GM12875 (cell line): ENCODE data around the gene BTBD17.

ENCODE experiments used
- H3K4me3 ChIP-seq: one replicate; pipeline ENCODE4 v1.5.1; 2011; ENCODE audit warnings: low read depth, low read length, control low read depth
- TF ChIP-seq, protein P1 (sequence below): IDR thresholded peaks from 2 replicates; pipeline ENCODE4 v1.5.1; 2011; ENCODE audit warnings: low read depth, mild to moderate bottlenecking, control low read depth, inconsistent platforms, low read length, moderate library complexity, borderline replicate concordance; ENCODE audit not compliant: insufficient read depth

Gene BTBD17

DNA sequence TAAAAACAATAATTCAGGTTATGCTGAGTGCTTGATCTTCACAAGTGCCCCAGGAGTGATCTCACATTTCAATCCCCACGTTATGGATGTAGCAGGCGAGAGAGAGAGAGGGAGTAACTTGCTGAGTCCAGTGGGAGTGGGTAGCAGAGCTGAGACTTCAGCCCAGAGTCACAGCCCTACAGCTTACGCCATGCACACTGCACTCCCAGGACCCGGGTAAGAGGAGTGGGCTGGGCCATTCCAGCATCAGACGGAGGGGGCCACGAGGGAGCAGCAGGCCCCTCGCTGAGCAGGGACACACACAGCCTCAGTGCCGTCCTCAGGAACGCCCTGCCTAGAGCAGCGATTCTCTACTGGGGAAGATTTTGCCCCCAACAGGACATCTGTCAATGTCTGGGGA is 45.4 kb downstream of the BTBD17 start:
- no peak overlapping the region for H3K4me3 ChIP-seq
- TF ChIP-seq, protein P1, sequence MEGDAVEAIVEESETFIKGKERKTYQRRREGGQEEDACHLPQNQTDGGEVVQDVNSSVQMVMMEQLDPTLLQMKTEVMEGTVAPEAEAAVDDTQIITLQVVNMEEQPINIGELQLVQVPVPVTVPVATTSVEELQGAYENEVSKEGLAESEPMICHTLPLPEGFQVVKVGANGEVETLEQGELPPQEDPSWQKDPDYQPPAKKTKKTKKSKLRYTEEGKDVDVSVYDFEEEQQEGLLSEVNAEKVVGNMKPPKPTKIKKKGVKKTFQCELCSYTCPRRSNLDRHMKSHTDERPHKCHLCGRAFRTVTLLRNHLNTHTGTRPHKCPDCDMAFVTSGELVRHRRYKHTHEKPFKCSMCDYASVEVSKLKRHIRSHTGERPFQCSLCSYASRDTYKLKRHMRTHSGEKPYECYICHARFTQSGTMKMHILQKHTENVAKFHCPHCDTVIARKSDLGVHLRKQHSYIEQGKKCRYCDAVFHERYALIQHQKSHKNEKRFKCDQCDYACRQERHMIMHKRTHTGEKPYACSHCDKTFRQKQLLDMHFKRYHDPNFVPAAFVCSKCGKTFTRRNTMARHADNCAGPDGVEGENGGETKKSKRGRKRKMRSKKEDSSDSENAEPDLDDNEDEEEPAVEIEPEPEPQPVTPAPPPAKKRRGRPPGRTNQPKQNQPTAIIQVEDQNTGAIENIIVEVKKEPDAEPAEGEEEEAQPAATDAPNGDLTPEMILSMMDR, result no peak

GRCh38 chr17:74314877-74315276 is 46.8 kb downstream of the BTBD17 start:
- TF ChIP-seq, protein P1, result no peak
- no peak overlapping the region for H3K4me3 ChIP-seq

DNA sequence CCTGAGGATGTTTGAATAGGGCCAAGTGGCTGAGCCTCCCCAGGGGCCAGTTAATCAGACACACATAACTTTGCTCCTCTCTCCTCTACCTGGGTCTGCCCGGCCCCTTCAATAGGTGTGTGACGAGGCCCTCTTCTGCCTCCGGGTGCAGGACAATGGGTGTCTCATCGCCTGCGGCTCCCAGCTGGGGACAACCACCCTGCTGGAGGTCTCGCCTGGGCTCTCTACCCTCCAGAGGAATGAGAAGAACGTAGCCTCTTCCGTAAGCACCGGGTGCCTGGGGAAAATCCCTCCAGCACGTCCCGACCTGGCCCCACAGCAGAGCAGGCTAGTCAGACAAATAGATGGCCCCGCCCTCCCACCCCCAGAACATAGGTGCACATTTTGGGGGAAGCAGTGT is 51.8 kb downstream of the BTBD17 start:
- no peak overlapping the region for H3K4me3 ChIP-seq
- TF ChIP-seq, protein P1, result no peak

- H3K4me3 ChIP-seq, result no peak overlapping the region
- TF ChIP-seq, protein P1, result no peak
Observed at GRCh38 chr17:74307984-74308773, 53.5 kb downstream of the BTBD17 start.
